HG02642 (cell line): ENCODE measurements around the gene ROR2.
"Not testable (repeated sequence)": the region's sequence is repeated elsewhere in the genome, so short reads cannot be mapped to it uniquely, and the experiment has no call there.

Experiments used
- ATAC-seq: cut with Tn5 transposase; IDR thresholded peaks from one replicate; pipeline ENCODE4 v1.9.1; 2021; ENCODE audit warnings: mild to moderate bottlenecking; ENCODE audit not compliant: unreplicated experiment, poor library complexity

Gene ROR2

DNA sequence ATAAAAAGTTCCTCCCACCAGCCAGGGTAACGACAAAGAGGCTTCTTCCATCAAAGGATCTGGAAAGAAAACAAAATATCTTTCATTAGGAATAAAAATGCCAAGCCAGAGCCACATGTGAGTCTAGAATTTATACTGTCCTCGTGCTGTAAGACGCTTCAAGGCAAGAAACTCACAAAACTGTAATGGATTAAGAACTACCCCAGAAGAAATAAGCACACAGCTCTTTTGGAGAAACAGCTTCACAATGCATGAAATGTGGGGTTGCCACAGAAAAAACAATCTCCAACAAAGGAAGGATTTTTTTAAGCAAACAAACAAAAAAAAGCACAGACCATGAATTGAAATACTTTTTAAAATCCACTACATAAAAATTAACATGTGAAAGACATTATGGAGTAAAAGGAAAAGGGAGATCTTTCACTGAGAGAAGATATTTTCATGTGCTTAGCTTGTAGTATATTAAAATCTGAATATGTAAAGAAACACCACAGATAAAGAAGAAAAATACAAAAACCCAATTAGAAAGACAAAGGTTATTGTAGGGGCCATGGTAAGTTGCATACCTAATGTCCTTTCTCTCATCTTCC is 385.9 kb downstream of the ROR2 start:
- ATAC-seq = no peak

- no peak for ATAC-seq
Measured at GRCh38 chr9:91562416-91562815, 387.6 kb downstream of the ROR2 start.

GRCh38 chr9:91560301-91560700 is 389.7 kb downstream of the ROR2 start:
- ATAC-seq = no peak

- ATAC-seq = no peak
Measured at GRCh38 chr9:91558879-91559278, 391.1 kb downstream of the ROR2 start.

DNA sequence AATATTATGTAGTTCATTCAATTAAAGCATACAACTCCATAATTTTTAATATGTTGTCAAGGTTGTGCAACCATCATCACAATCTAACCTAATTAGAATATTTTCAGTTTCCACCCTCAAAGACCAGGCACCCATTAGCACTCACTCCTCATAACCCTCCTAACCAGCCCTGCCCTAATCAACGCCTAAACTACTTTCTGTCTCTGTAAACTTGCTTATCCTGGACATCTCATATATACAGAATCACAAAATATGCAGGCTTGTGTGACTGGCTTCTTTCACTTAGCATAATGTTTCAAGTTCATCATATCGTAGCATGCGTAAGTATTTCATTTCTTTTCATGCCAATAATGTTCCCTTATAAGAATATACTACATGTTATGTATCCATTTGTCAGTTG is 391.6 kb downstream of the ROR2 start:
- ATAC-seq = no peak

GRCh38 chr9:91557327-91557726 is 392.7 kb downstream of the ROR2 start:
- ATAC-seq = no peak

- no peak for ATAC-seq
Measured at GRCh38 chr9:91555132-91555531, 394.9 kb downstream of the ROR2 start.

- no peak for ATAC-seq
Measured at GRCh38 chr9:91549177-91549576, 400.9 kb downstream of the ROR2 start.

DNA sequence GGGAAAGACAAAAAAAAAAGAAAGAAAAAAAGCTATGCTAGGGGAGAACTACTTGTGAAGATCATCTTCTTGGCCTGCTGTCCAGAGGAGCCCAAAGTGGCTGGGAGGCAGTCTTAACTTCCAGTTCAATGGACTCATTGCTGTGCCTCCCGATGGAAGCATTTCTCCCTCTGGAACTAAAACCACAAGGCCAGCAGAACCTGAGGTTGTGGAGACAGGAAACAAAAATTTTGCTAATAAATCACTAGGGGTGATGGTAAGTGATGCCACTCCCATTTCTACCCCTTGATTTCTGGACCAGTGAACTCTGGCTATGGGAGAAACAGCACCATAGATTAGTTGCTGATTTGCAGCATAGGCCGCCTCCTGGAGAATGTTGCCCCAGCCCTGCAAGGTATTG is 402.9 kb downstream of the ROR2 start:
- ATAC-seq = no peak

DNA sequence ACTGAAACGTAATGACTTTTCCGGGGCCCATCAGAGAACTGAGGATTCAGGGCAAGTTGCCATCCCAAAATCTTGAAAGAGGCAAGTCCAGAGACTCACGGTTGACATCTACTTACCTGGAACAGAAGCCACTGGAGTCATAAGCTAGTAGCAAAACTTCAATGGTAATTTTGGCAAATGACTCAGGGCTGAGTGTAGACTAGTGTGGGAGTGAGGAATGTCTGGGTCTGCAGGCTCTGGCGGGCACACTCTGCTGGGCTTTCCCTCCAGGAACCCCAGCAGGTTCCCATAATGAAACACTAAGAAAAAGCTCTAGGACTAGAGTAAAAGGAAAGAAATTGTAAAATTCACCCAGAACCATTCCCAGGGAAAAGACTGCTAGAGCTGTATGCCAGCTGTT is 403.5 kb downstream of the ROR2 start:
- no peak for ATAC-seq

DNA sequence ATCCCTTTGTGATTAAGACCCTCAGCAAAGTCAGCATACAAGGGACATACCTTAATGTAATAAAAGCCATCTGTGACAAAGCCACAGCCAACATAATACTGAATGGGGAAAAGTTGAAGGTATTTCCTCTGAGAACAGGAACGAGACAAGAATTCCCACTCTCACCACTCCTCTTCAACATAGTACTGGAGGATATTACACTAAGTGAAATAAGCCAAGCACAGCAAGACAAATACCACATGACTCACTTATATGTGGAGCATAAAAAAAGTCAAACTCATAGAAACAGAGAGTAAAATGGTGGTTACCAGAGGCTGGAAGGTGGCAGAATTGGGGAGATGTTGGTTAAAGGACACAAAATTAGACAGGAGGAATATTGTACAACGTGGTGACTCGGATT is 408.3 kb downstream of the ROR2 start:
- ATAC-seq = no peak

DNA sequence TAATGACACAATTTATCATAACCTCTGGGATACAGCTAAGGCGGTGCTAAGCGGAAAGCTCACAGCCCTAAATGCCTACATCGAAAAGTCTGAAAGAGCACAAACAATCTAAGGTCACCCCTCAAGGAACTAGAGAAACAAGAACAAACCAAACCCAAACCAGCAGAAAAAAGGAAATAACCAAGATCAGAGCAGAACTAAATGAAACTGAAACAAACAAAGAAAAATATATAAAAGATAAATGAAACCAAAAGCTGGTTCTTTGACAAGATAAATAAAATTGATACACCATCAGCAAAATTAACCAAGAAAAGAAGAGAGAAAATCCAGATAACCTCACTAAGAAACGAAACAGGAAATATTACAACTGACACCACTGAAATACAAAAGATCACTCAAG is 409.5 kb downstream of the ROR2 start:
- ATAC-seq = not testable (repeated sequence)

GRCh38 chr9:91536211-91536691 is 413.8 kb downstream of the ROR2 start:
- no peak for ATAC-seq

DNA sequence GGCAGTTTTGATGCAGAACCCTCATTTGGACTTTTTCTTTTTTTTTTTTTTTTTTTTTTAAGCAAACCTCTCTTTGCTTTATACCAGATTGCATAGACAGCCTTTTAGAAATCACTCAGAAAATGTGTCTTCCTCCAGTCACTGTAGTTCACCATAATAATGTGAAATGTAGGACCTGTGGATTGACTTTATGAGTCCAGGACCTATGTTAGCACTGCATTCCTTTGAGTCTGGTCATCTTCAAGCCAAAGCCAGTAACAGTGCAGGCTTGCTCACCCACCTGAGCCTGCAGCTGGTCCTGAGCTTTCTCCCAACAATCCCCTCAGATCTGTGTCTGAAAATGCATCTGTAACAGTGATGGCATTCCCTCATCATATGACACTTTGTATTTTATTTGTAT is 415.7 kb downstream of the ROR2 start:
- ATAC-seq = no peak

GRCh38 chr9:91533382-91533781 is 416.6 kb downstream of the ROR2 start:
- ATAC-seq = no peak

- ATAC-seq = no peak
Measured at GRCh38 chr9:91532325-91532724, 417.7 kb downstream of the ROR2 start.

DNA sequence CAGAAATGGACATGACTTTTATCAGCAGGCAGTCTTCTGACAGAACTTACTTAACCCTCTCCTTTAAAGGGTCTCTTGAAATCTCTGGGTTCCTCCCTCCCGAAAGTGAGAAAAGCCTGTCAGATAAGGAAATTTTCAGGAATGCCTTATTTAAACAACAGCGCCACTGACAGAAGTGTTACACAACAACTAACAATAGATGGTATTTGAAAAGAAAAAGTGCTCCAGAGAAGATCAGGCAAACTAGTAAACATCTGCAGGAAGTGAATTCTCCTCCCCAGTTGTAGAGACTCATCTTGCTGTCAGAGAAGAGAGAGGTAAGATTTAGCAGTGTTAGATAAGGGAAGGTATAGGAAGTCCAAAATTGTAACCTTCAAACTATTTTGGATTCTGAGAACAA is 419.2 kb downstream of the ROR2 start:
- no peak for ATAC-seq

DNA sequence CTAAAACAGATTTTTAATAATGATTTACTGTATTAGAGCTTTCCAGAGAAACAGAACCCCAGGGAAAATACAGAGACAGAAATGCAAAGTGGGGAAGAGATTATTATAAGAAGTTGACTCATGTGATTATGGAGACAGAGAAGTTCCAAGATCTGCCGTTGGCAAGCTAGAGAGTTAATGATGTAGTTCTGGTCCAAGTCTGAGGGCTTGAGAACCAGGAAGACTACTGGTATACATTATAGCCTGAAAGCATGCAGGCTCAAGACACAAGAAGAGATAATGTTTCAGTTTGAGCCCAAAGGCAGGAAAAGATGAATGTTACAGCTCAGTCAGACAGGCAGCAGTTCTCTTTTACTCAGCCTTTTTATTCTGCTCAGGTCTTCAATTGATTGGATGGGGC is 427.5 kb downstream of the ROR2 start:
- no peak for ATAC-seq

DNA sequence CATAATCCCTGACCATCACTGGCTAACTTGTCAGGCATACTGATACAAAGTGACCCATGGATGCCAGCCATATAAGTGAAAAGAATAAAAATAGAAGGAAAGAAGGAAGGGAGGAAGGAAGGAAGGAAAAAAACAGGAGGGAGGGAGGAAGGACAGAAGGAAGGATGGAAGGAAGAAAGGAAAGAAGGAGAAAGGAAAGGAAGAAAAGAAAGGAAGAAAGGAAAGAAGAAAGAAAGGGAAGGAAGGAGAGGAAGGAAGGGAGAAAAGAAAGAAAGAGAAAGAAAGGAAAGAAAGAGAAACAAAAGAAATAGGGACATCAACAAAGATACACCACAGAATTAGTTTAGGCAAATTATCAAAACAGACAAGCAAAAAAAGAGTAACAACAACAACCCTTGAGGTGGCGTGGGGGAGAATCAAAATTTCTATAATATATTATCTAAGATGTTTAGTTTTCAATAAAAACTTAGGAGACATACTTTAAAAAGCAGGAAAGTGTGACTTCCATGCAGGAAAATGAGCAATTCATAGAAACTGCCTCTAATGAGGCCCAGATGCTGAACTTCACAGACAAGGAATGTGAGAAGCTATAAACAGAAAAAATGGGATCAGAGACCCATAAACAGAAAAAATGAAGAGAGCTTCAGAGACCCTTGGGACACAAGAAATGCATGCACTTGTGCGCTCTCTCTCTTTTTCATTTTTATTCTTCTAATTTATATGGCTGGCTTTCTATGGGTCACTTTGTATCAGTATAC is 430.3 kb downstream of the ROR2 start:
- no peak for ATAC-seq

DNA sequence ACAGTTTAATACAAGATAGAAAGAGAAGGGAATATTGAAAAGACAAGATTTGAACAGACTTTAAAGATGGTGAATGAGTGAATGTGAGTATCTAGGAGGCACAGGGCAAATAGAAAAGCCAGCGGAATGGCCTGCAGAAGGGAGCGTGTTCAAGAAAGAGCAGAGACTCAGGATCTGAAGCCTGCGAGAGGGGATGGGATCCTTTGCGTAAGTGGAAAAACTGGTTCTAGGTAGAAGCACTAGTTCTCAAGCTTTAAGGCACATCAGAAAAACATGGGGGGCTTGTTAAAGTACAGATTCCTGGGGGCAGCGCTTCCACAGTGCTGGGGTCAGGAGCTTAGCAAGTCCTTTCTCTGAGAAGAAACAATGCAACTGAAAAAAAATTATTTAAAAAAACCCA is 431.6 kb downstream of the ROR2 start:
- no peak for ATAC-seq

- ATAC-seq = no peak
Measured at GRCh38 chr9:91517801-91518200, 432.2 kb downstream of the ROR2 start.

- not testable (repeated sequence) for ATAC-seq
Measured at GRCh38 chr9:91517332-91517731, 432.7 kb downstream of the ROR2 start.
